GM12873 (cell line): Measurements from ENCODE around the gene MOB3A.

ENCODE experiments used
- CTCF ChIP-seq: IDR thresholded peaks from 2 replicates; pipeline ENCODE4 v1.5.1; 2012; ENCODE audit warnings: low read depth, mild to moderate bottlenecking, moderate library complexity, low read length, control low read depth; ENCODE audit not compliant: insufficient read depth; ENCODE audit errors: missing control alignments

Gene MOB3A

GRCh38 chr19:2099054-2099501, 3.0 kb upstream of the MOB3A start:
- TF ChIP-seq CTCF = no peak

GRCh38 chr19:2097886-2098327, 1.8 kb upstream of the MOB3A start:
- no peak for TF ChIP-seq CTCF

- no peak for TF ChIP-seq CTCF
Measured at GRCh38 chr19:2097203-2097885, 1.2 kb upstream of the MOB3A start.

- peak; percentile 55 for TF ChIP-seq CTCF
Measured at GRCh38 chr19:2096480-2097202, 515 bp upstream of the MOB3A start, which contains the start of gene IZUMO4. IZUMO4 (plus strand) TSS chr19:2096915; CDS start chr19:2096946, 31 bp downstream.

GRCh38 chr19:2089727-2090053, 6.4 kb downstream of the MOB3A start:
- no peak for TF ChIP-seq CTCF

GRCh38 chr19:2089001-2089711, 7.0 kb downstream of the MOB3A start:
- no peak for TF ChIP-seq CTCF

GRCh38 chr19:2087621-2088100, 8.5 kb downstream of the MOB3A start:
- peak; percentile 56 for TF ChIP-seq CTCF
